ENCODE results near the gene PRELP.

GRCh38 chr1:203467550-203467921 lies 8.1 kb upstream of the PRELP start:
- TF ChIP-seq POLR2A (IDR thresholded peaks at IDR 0.05) (no peak), CTCF (IDR thresholded peaks at IDR 0.05) (no peak)
